ENCODE results near the gene UVRAG.

GRCh38 chr11:75781831-75782230 is 33.2 kb upstream of the UVRAG start:
- no peak for TF ChIP-seq CTCF (IDR thresholded peaks at IDR 0.05 in 4 of 5, conservative IDR thresholded peaks at IDR 0.05 in 1 of 5)
- TF ChIP-seq POLR2A (IDR thresholded peaks at IDR 0.05): no peak

All from gastrocnemius medialis (tissue), 4 donors.